Measurements from ENCODE around the gene GAK.

The GAK gene

GRCh38 chr4:972651-973424 is 40.7 kb upstream of the GAK start:
- in situ Hi-C loops (cut with MboI; ENCODE audit: low sequenced_read_pairs, unreplicated experiment) = no loop called here
- TF ChIP-seq CTCF (IDR thresholded peaks at IDR 0.05; ENCODE audit: borderline replicate concordance, control extremely low read depth, extremely low read depth, insufficient read depth, missing control alignments) = no peak
- DNase-seq (ENCODE audit: low spot score) = peak; percentile 69

DNA sequence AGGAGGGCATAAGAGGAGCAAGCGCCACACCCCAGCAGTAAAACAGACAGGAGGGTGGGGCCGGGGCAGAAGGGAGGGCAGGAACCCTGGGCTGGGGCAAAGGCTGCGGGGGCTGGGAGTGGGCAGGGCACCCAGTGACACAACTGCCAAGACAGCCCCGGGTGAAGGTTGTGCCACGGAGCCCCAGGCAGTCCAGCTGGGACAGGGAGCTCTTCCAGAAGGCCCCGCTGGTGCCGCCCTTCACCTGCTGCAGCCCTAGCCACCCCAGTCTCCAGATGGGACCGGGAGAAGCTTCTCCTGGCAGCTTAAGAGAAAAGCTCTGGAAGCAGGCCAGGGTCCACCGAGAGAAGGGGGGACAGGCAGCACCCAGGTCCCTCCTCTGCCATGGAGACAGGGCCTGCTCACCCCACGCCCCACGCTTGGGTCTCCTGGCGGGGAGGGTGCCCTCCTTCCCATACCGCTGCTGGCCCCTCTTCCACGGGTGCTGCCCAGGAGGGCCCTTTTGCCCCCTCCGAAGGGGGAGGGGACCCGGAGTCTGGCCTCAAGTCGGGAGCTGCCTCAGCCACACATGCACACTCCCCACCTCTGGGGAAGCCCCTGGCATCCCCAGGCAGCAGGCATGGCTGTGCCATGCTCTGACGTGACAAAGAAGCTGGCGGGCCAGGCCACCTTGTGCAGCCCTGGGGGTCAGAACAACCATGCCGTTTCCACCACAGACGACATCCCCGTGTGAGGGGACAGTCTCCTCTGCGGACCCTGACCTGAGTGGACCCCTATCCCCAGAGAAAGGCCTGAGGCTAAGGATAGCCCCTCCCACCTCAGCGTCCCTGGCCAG is 39.8 kb upstream of the GAK start:
- TF ChIP-seq CTCF (IDR thresholded peaks at IDR 0.05; ENCODE audit: borderline replicate concordance, control extremely low read depth, extremely low read depth, insufficient read depth, missing control alignments) = no peak
- no peak for DNase-seq (ENCODE audit: low spot score)
- in situ Hi-C loops (cut with MboI; ENCODE audit: low sequenced_read_pairs, unreplicated experiment) = no loop called here

- TF ChIP-seq CTCF (IDR thresholded peaks at IDR 0.05; ENCODE audit: borderline replicate concordance, control extremely low read depth, extremely low read depth, insufficient read depth, missing control alignments) = no peak
- DNase-seq (ENCODE audit: low spot score) = no peak
- in situ Hi-C loops (cut with MboI; ENCODE audit: low sequenced_read_pairs, unreplicated experiment) = no loop called here
Observed at GRCh38 chr4:970854-971520, 38.9 kb upstream of the GAK start.

DNA sequence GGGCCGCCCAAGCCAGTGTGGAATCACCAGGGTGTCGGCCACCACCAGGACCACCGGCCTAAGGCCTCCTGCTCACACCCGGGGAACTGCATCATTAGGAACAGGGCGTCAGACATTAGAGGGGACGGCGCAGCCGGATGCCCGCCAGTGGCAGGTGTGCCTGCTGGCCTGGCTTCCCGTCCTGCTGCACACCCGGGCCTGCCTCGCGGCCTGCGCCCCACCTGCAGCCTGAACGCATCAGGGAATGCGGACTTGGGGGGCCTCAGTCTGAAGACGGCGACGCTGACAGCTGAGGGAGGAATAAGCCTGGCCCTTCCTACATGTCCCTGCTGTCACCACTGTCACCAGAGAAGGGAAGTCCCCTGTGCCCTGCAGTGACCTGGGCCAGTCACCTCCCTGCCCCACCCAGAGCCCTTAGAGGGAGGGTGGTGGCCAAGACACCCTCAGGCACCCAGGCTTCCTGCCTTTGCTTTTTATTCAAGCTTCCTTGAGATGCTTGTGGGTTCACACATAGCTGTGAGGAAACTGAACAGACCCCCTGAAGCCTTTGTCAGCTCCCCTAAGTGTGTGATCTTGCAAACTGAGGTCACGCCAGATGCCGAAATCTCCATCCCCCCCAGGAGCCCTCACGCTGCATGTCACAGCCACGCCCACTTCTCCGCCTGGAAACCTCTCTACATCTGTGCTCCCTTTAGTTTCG is 38.1 kb upstream of the GAK start:
- DNase-seq (ENCODE audit: low spot score) = no peak
- in situ Hi-C loops (cut with MboI; ENCODE audit: low sequenced_read_pairs, unreplicated experiment) = no loop called here
- TF ChIP-seq CTCF (IDR thresholded peaks at IDR 0.05; ENCODE audit: borderline replicate concordance, control extremely low read depth, extremely low read depth, insufficient read depth, missing control alignments) = no peak

DNA sequence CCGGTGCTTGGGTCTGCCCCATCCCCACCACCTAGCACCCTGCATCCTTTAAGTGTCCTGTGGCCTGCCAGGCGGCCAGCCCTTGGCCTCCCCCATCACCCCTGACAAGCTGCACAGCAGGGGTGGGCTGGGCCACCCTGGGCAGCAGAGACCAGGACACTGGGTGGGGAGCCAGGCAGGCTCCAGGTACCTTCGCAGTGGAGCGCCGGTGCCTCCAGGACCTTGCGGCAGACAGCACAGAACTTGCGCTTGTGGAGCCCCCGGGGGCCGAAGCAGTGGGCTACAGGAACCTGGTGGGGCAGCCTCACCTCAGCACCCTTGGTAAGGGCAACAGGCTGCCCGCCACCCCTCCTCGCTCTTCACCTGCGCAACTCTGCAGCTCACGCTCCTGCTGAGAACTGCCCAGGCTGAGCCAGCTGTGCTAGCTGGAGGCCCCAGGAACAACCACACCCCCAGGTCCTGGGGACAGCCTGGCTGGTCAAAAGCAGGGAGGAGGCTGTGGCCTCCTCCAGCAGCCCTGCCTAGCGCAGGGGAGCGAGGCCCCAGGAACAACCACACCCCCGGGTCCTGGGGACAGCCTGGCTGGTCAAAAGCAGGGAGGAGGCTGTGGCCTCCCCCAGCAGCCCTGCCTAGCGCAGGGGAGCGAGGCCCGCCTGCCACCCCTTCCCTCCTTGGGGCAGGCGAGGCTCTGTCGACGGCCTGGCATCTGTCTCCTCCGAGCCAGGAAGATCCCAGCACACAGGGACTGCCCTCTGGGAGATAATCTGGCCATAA is 36.7 kb upstream of the GAK start:
- DNase-seq (ENCODE audit: low spot score) = no peak
- in situ Hi-C loops (cut with MboI; ENCODE audit: low sequenced_read_pairs, unreplicated experiment) = no loop called here
- no peak for TF ChIP-seq CTCF (IDR thresholded peaks at IDR 0.05; ENCODE audit: borderline replicate concordance, control extremely low read depth, extremely low read depth, insufficient read depth, missing control alignments)
